Endothelial cell of umbilical vein (primary cell): ENCODE data around the gene MOCS1. TPM values are rescaled to one million over a fixed set of nuclear protein-coding genes. Genes with fewer than 3 reads are reported as not detected.

Source experiments
- BruUV-seq: library from RNA; stranded (reverse); fragments of 400-500 nt; replicated peaks from 2 replicates; lab custom pipeline; 2021; lab: Mats Ljungman, UMichigan
- CTCF ChIA-PET: fragments of 300-600, 350-600 bp; sonication (Branson Sonifier 250); formaldehyde crosslinking; loops from one replicate; lab custom pipeline; 2021; ENCODE audit warnings: antibody characterized with exemption, inconsistent platforms; lab: Charles Lee
- POLR2A ChIA-PET: fragments of 300-600, 350-600 bp; sonication (Branson Sonifier 250); formaldehyde crosslinking; loops from one replicate; lab custom pipeline; 2021; ENCODE audit warnings: antibody characterized with exemption, inconsistent platforms; lab: Charles Lee
- DNase-seq: peaks from one replicate; pipeline ENCODE4 v3.0.0-alpha.2; 2011; ENCODE audit warnings: low read depth, low spot score
- FAIRE-seq: peaks from 2 replicates; lab custom pipeline; 2011; peaks lifted over from hg19 to GRCh38; lab: Jason Lieb, UNC
- H2AFZ ChIP-seq: 2 replicates; pipeline ENCODE4 v1.6.0; 2012; ENCODE audit warnings: low read depth, low read length, control low read depth, inconsistent platforms
- H3K27ac ChIP-seq: 2 replicates; pipeline ENCODE4 v1.5.1; 2011; ENCODE audit warnings: low read depth, mild to moderate bottlenecking, control low read depth, low read length, moderate library complexity; ENCODE audit not compliant: insufficient read depth
- H3K27me3 ChIP-seq, 2 experiments: 2 replicates each; pipeline versions ENCODE4 v1.6.0 to v1.6.1; 2011; ENCODE audit warnings: low read length in 2 of 2, mixed read lengths in 1 of 2; ENCODE audit not compliant: control insufficient read depth in 2 of 2, insufficient read depth in 2 of 2
- H3K36me3 ChIP-seq, 2 experiments: 2 replicates in 1 of 2; 3 replicates in 1 of 2; pipeline ENCODE4 v1.5.1; 2011; ENCODE audit warnings: low read length in 2 of 2, mild to moderate bottlenecking in 1 of 2, moderate library complexity in 1 of 2; ENCODE audit not compliant: control insufficient read depth in 2 of 2, insufficient read depth in 2 of 2; ENCODE audit errors: extremely low read depth in 1 of 2
- H3K4me1 ChIP-seq: 3 replicates; pipeline ENCODE4 v1.5.1; 2011; ENCODE audit warnings: mild to moderate bottlenecking, low read length; ENCODE audit not compliant: control insufficient read depth, insufficient read depth; ENCODE audit errors: extremely low read depth
- H3K4me2 ChIP-seq: 2 replicates; pipeline ENCODE4 v1.6.1; 2011; ENCODE audit warnings: low read length, control low read depth, mixed read lengths; ENCODE audit not compliant: insufficient read depth
- H3K4me3 ChIP-seq, 3 experiments: fragments of 200-600 bp in 1 of 3; sonication (generic), shearing (Covaris generic) in 1 of 3; replicated peaks in 1 of 3; 2 replicates each; pipeline ENCODE4 v1.5.1; 2011 to 2016; ENCODE audit warnings: control low read depth in 3 of 3, low read length in 3 of 3, mild to moderate bottlenecking in 2 of 3, inconsistent platforms in 1 of 3, low read depth in 1 of 3, moderate library complexity in 1 of 3; ENCODE audit not compliant: insufficient read depth in 1 of 3
- H3K79me2 ChIP-seq: 2 replicates; pipeline ENCODE4 v1.6.0; 2012; ENCODE audit warnings: low read length, inconsistent platforms; ENCODE audit not compliant: control insufficient read depth, insufficient read depth
- H3K9ac ChIP-seq: replicated peaks from 2 replicates; pipeline ENCODE3; 2011; ENCODE audit warnings: low read length, control low read depth; ENCODE audit not compliant: insufficient read depth; ENCODE audit errors: extremely low read depth
- H3K9me1 ChIP-seq: replicated peaks from 3 replicates; pipeline ENCODE4 v1.6.0; 2011; ENCODE audit warnings: mild to moderate bottlenecking, low read length; ENCODE audit not compliant: control insufficient read depth, insufficient read depth; ENCODE audit errors: extremely low read depth
- H3K9me3 ChIP-seq: replicated peaks from 2 replicates; pipeline ENCODE4 v1.5.1; 2012; ENCODE audit warnings: low read length, inconsistent platforms; ENCODE audit not compliant: control insufficient read depth, insufficient read depth
- H4K20me1 ChIP-seq: replicated peaks from 2 replicates; pipeline ENCODE3; 2011; ENCODE audit warnings: mild to moderate bottlenecking, low read length; ENCODE audit not compliant: control insufficient read depth, insufficient read depth; ENCODE audit errors: extremely low read depth
- EZH2 ChIP-seq: IDR thresholded peaks from 2 replicates; pipeline ENCODE4 v1.6.1; 2012; ENCODE audit warnings: borderline replicate concordance, low read depth, mild to moderate bottlenecking, moderate library complexity, low read length, inconsistent platforms; ENCODE audit not compliant: severe bottlenecking
- FOS ChIP-seq: IDR thresholded peaks from 2 replicates; pipeline ENCODE4 v1.6.1; 2011; ENCODE audit warnings: mild to moderate bottlenecking, low read length, moderate library complexity, borderline replicate concordance; ENCODE audit not compliant: insufficient read depth
- GATA2 ChIP-seq: IDR thresholded peaks from 2 replicates; pipeline ENCODE4 v1.7.0; 2011; ENCODE audit warnings: low read depth, mild to moderate bottlenecking, moderate library complexity, mixed read lengths, low read length; ENCODE audit not compliant: insufficient read length, insufficient read depth
- JUN ChIP-seq: IDR thresholded peaks from 2 replicates; pipeline ENCODE4 v1.6.1; 2011; ENCODE audit warnings: borderline replicate concordance, low read depth; ENCODE audit not compliant: insufficient read length, insufficient read depth
- MAX ChIP-seq: IDR thresholded peaks from 2 replicates; pipeline ENCODE4 v1.6.1; 2011; ENCODE audit not compliant: insufficient read depth, insufficient read length
- MYC ChIP-seq: IDR thresholded peaks from one replicate; pipeline ENCODE4 v1.6.1; 2011; ENCODE audit warnings: mild to moderate bottlenecking, low read depth, low read length
- POLR2A ChIP-seq: IDR thresholded peaks from 2 replicates; pipeline ENCODE4 v1.6.1; 2012; ENCODE audit warnings: low read depth, mild to moderate bottlenecking, control low read depth, low read length
- POLR2AphosphoS5 ChIP-seq: IDR thresholded peaks from 2 replicates; pipeline ENCODE4 v1.6.1; 2012; ENCODE audit warnings: low read depth, mild to moderate bottlenecking, control low read depth, low read length, moderate library complexity; ENCODE audit not compliant: insufficient read depth
- dilution Hi-C: fragments of 300-500 bp; cut with MboI; formaldehyde crosslinking; loops from one replicate; pipeline ENCODE4 v1.15.0; 2019; ENCODE audit warnings: low sequenced_read_pairs; ENCODE audit not compliant: extremely low pct_ligation_motif_present
- intact Hi-C: fragments of 100-400 bp; cut with micrococcal nuclease; formaldehyde crosslinking; loops from one replicate; pipeline ENCODE4 v1.10.0; 2022
- polyA plus RNA-seq, 4 experiments: library from polyadenylated mRNA; depleted of rRNA in 3 of 4; stranded (reverse) in 3 of 4; unstranded in 1 of 4; fragments of >200 nt; gene quantifications; 2 replicates each; pipeline versions ENCODE4 v1.2.1 to v1.2.3, GENCODE V29; 2011 to 2012; ENCODE audit warnings: missing spikeins in 1 of 4
- total RNA-seq: library from RNA; stranded (reverse); gene quantifications from 2 replicates; pipeline ENCODE4 v1.2.3, GENCODE V29; 2021
- TF ChIP-seq, protein P1 (sequence below), 2 donors: IDR thresholded peaks; 1 replicate in 1 of 2; 2 replicates in 1 of 2; pipeline ENCODE4 v1.5.1; 2011; ENCODE audit warnings: low read length in 2 of 2, mild to moderate bottlenecking in 2 of 2, moderate library complexity in 2 of 2, control low read depth in 1 of 2, inconsistent platforms in 1 of 2, low read depth in 1 of 2; ENCODE audit not compliant: insufficient read depth in 1 of 2; ENCODE audit errors: extremely low read depth in 1 of 2

Gene MOCS1
- total and polyA plus RNA-seq, 2 donors (not counting 3 experiments of a cell fraction or from before 2014, with no cell fraction given), result 8.3 to 12.8 TPM

DNA sequence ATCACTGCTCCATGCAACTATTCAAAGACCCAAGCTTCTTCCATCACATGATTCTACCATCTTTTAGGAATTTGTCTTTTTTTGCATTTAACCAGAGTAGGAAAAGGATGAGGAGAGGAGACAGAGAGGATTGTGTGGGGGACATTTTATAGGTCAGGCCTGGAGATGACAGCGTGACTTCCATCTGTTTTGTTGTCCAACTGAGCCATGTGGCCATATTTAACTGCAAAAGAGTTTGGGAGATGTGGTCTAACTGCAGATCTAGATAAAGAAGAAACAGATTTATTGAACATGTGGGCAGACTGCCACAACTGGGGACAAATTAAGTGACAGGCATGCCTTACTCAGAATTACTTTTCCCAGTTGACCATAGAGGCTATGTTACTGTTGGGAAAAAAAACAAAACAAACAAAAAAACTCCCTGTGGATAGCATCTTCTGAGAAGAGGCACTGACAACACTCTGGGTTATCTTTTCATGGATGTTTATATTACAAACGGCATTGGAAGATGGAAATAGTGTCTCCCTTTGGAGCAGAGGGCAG lies 18.9 kb upstream of the MOCS1 start:
- intact Hi-C loops (no loop called here), dilution Hi-C loops (no loop called here)
- Histone ChIP-seq H3K4me3 (no peak overlapping the region), H3K4me2 (no peak overlapping the region), H3K27ac (no peak overlapping the region), H3K27me3 (no peaks in the 10 kb centered on the region), H3K4me1 (no peaks in the 10 kb centered on the region), H3K79me2 (no peaks in the 10 kb centered on the region), H3K9ac (no peak overlapping the region), H3K9me1 (no peaks in the 10 kb centered on the region), H2AFZ (no peak overlapping the region), H3K36me3 (no peaks in the 10 kb centered on the region), H3K9me3 (no peaks in the 10 kb centered on the region), H4K20me1 (no peaks in the 10 kb centered on the region)
- ChIA-PET POLR2A (no interaction called here), CTCF (no interaction called here)
- DNase-seq (no peak), FAIRE-seq (no peak)
- BruUV-seq, result no TSS peak
- TF ChIP-seq EZH2, result no peak
- no peak for TF ChIP-seq POLR2AphosphoS5
- no peak for TF ChIP-seq JUN
- no peak for TF ChIP-seq FOS
- TF ChIP-seq MAX, result no peak
- TF ChIP-seq, protein P1, sequence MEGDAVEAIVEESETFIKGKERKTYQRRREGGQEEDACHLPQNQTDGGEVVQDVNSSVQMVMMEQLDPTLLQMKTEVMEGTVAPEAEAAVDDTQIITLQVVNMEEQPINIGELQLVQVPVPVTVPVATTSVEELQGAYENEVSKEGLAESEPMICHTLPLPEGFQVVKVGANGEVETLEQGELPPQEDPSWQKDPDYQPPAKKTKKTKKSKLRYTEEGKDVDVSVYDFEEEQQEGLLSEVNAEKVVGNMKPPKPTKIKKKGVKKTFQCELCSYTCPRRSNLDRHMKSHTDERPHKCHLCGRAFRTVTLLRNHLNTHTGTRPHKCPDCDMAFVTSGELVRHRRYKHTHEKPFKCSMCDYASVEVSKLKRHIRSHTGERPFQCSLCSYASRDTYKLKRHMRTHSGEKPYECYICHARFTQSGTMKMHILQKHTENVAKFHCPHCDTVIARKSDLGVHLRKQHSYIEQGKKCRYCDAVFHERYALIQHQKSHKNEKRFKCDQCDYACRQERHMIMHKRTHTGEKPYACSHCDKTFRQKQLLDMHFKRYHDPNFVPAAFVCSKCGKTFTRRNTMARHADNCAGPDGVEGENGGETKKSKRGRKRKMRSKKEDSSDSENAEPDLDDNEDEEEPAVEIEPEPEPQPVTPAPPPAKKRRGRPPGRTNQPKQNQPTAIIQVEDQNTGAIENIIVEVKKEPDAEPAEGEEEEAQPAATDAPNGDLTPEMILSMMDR (IDR thresholded peaks at IDR 0.05; ENCODE audit: extremely low read depth in 1 of 2, insufficient read depth in 1 of 2, low read depth in 1 of 2, low read length in 2 of 2), result no peak
- no peak for TF ChIP-seq GATA2
- no peak for TF ChIP-seq POLR2A
- TF ChIP-seq MYC, result no peak
